ENCODE measurements around the gene CKS1B.

- TF ChIP-seq, protein P1, sequence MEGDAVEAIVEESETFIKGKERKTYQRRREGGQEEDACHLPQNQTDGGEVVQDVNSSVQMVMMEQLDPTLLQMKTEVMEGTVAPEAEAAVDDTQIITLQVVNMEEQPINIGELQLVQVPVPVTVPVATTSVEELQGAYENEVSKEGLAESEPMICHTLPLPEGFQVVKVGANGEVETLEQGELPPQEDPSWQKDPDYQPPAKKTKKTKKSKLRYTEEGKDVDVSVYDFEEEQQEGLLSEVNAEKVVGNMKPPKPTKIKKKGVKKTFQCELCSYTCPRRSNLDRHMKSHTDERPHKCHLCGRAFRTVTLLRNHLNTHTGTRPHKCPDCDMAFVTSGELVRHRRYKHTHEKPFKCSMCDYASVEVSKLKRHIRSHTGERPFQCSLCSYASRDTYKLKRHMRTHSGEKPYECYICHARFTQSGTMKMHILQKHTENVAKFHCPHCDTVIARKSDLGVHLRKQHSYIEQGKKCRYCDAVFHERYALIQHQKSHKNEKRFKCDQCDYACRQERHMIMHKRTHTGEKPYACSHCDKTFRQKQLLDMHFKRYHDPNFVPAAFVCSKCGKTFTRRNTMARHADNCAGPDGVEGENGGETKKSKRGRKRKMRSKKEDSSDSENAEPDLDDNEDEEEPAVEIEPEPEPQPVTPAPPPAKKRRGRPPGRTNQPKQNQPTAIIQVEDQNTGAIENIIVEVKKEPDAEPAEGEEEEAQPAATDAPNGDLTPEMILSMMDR (IDR thresholded peaks at IDR 0.05; ENCODE audit: low read length), result no peak
- TF ChIP-seq EZH2 (IDR thresholded peaks at IDR 0.05; ENCODE audit: borderline replicate concordance, low read length), result no peak
These were observed 38.5 kb upstream of the CKS1B start for GRCh38 chr1:154935749-154936554.
